GM23338 (cell line): ENCODE data around the gene OR8D4. TPM values are rescaled to one million over a fixed set of nuclear protein-coding genes. Genes with fewer than 3 reads are reported as not detected.

Experiments used
- ATAC-seq: fragments of 200-7000 bp; cut with Tn5 transposase; 3 replicates; pipeline ENCODE4 v1.9.1; 2020
- DNase-seq: peaks from one replicate; pipeline ENCODE4 v3.0.0-alpha.2; 2015; ENCODE audit warnings: low spot score
- H2AFZ ChIP-seq: fragments of 200-600 bp; sonication (generic); 2 replicates; pipeline ENCODE4 v1.8.0; 2016; ENCODE audit warnings: antibody characterized with exemption, mild to moderate bottlenecking, moderate library complexity
- H3F3A ChIP-seq: fragments of 200-600 bp; sonication (generic); replicated peaks from 2 replicates; pipeline ENCODE4 v1.8.0; 2017; ENCODE audit warnings: antibody characterized with exemption, mixed run types, low read depth
- H3K27ac ChIP-seq: fragments of 200-600 bp; sonication (generic); 2 replicates; pipeline ENCODE4 v1.6.1; 2016; ENCODE audit warnings: low read depth
- H3K27me3 ChIP-seq: fragments of 200-600 bp; sonication (generic); 2 replicates; pipeline ENCODE4 v1.8.0; 2016; ENCODE audit warnings: mild to moderate bottlenecking, mixed run types, moderate library complexity; ENCODE audit not compliant: insufficient read depth
- H3K36me3 ChIP-seq: fragments of 200-600 bp; sonication (generic); 2 replicates; pipeline ENCODE4 v1.8.0; 2016; ENCODE audit warnings: mild to moderate bottlenecking; ENCODE audit not compliant: insufficient read depth
- H3K4me1 ChIP-seq: fragments of 200-600 bp; sonication (generic); 2 replicates; pipeline ENCODE4 v1.8.0; 2016; ENCODE audit warnings: mild to moderate bottlenecking, moderate library complexity; ENCODE audit not compliant: insufficient read depth
- H3K4me2 ChIP-seq: fragments of 200-600 bp; sonication (generic); 2 replicates; pipeline ENCODE4 v1.7.1; 2017; ENCODE audit warnings: mixed run types
- H3K4me3 ChIP-seq: fragments of 200-600 bp; sonication (generic); 2 replicates; pipeline ENCODE4 v1.6.1; 2016; ENCODE audit warnings: mixed run types
- H3K79me2 ChIP-seq: fragments of 200-600 bp; sonication (generic); replicated peaks from 2 replicates; pipeline ENCODE4 v1.8.0; 2017; ENCODE audit warnings: mild to moderate bottlenecking; ENCODE audit not compliant: insufficient read depth
- H3K9me2 ChIP-seq: fragments of 200-600 bp; sonication (generic); 2 replicates; pipeline ENCODE4 v1.8.0; 2017; ENCODE audit not compliant: insufficient read depth
- H4K20me1 ChIP-seq: fragments of 200-600 bp; sonication (generic); replicated peaks from 2 replicates; pipeline ENCODE4 v1.8.0; 2017; ENCODE audit warnings: mild to moderate bottlenecking; ENCODE audit not compliant: insufficient read depth
- H3K27ac Mint-ChIP-seq: 2 replicates; pipeline ENCODE4 v1.8.0; 2020; ENCODE audit warnings: inconsistent platforms, mild to moderate bottlenecking, moderate library complexity, mixed read lengths
- H3K27me3 Mint-ChIP-seq: 3 replicates; pipeline ENCODE4 v1.8.0; 2022; ENCODE audit warnings: low read depth, mild to moderate bottlenecking, moderate library complexity, mixed read lengths, inconsistent platforms; ENCODE audit not compliant: insufficient read depth, poor library complexity
- H3K36me3 Mint-ChIP-seq: 3 replicates; pipeline ENCODE4 v1.8.0; 2021; ENCODE audit warnings: low read depth, mild to moderate bottlenecking, inconsistent platforms, moderate library complexity, mixed read lengths
- H3K4me1 Mint-ChIP-seq: 3 replicates; pipeline ENCODE4 v1.8.0; 2020; ENCODE audit warnings: mild to moderate bottlenecking, inconsistent platforms, mixed read lengths
- H3K4me3 Mint-ChIP-seq: 3 replicates; pipeline ENCODE4 v1.8.0; 2021; ENCODE audit warnings: moderate library complexity, mild to moderate bottlenecking, inconsistent platforms, mixed read lengths
- H3K9me3 Mint-ChIP-seq: 3 replicates; pipeline ENCODE4 v1.8.0; 2020; ENCODE audit warnings: moderate library complexity, mild to moderate bottlenecking, inconsistent platforms, mixed read lengths
- CREB1 ChIP-seq: fragments of 250-450 bp; sonication (Bioruptor Pico); IDR thresholded peaks from 2 replicates; pipeline ENCODE4 v1.5.0; 2020; ENCODE audit warnings: low read depth, mild to moderate bottlenecking, moderate library complexity
- EZH2 ChIP-seq: fragments of 200-600 bp; sonication (generic); IDR thresholded peaks from one replicate; pipeline ENCODE4 v1.8.0; 2017; ENCODE audit warnings: antibody characterized with exemption, mild to moderate bottlenecking, low read depth; ENCODE audit not compliant: unreplicated experiment
- EZH2phosphoT487 ChIP-seq: fragments of 200-600 bp; sonication (generic); IDR thresholded peaks from one replicate; pipeline ENCODE4 v1.8.1; 2018; ENCODE audit warnings: antibody characterized with exemption; ENCODE audit not compliant: unreplicated experiment
- JUNB ChIP-seq: IDR thresholded peaks from one replicate; pipeline ENCODE4 v1.6.1; 2016; ENCODE audit warnings: antibody characterized with exemption; ENCODE audit not compliant: unreplicated experiment
- NANOG ChIP-seq: IDR thresholded peaks from 2 replicates; pipeline ENCODE4 v1.6.1; 2016; ENCODE audit warnings: antibody characterized with exemption, borderline replicate concordance
- POLR2AphosphoS5 ChIP-seq: IDR thresholded peaks from 2 replicates; pipeline ENCODE4 v1.6.1; 2016; ENCODE audit warnings: antibody characterized with exemption, low read depth
- REST ChIP-seq: IDR thresholded peaks from one replicate; pipeline ENCODE4 v1.6.1; 2018; ENCODE audit warnings: antibody characterized with exemption; ENCODE audit not compliant: unreplicated experiment
- STAT1 ChIP-seq: IDR thresholded peaks from one replicate; pipeline ENCODE4 v1.6.1; 2016; ENCODE audit warnings: antibody characterized with exemption; ENCODE audit not compliant: unreplicated experiment
- ZNF114 ChIP-seq: fragments of 250-450 bp; sonication (Bioruptor Pico); IDR thresholded peaks from 2 replicates; pipeline ENCODE4 v1.5.0; 2020; ENCODE audit warnings: mild to moderate bottlenecking, moderate library complexity
- ZNF331 ChIP-seq: fragments of 250-450 bp; sonication (Bioruptor Pico); IDR thresholded peaks from 2 replicates; pipeline ENCODE4 v1.5.0; 2020; ENCODE audit warnings: low read depth, mild to moderate bottlenecking, moderate library complexity
- ZNF462 ChIP-seq: fragments of 250-450 bp; sonication (Bioruptor Pico); IDR thresholded peaks from 2 replicates; pipeline ENCODE4 v1.5.0; 2020; ENCODE audit warnings: mild to moderate bottlenecking, moderate library complexity
- polyA plus RNA-seq: library from polyadenylated mRNA; unstranded; fragments of >200 nt; fragmentation: Nextera tagmentation; extraction: Ambion mirVana; gene quantifications from 2 replicates; pipeline ENCODE4 v1.2.1, GENCODE V29; 2016
- total RNA-seq: library from RNA; depleted of rRNA; stranded (reverse); fragments of >200 nt; shearing (Covaris generic); gene quantifications from 2 replicates; pipeline ENCODE4 v1.2.3, GENCODE V29; 2014
- TF ChIP-seq, protein P1 (sequence below): IDR thresholded peaks from 2 replicates; pipeline ENCODE4 v1.6.1; 2016; ENCODE audit warnings: antibody characterized with exemption
- TF ChIP-seq, protein P2 (sequence below), 2 experiments: fragments of 200-600 bp in 1 of 2; sonication (generic) in 1 of 2; conservative IDR thresholded peaks; 2 replicates each; pipeline versions ENCODE4 v1.5.1 to v1.6.1; 2016 to 2017; ENCODE audit warnings: antibody characterized with exemption in 2 of 2, low read depth in 2 of 2, mild to moderate bottlenecking in 2 of 2, moderate library complexity in 1 of 2

The OR8D4 gene
- total and polyA plus RNA-seq, 2 experiments from 2014 or later, result 0.14 TPM; not detected in 1

DNA sequence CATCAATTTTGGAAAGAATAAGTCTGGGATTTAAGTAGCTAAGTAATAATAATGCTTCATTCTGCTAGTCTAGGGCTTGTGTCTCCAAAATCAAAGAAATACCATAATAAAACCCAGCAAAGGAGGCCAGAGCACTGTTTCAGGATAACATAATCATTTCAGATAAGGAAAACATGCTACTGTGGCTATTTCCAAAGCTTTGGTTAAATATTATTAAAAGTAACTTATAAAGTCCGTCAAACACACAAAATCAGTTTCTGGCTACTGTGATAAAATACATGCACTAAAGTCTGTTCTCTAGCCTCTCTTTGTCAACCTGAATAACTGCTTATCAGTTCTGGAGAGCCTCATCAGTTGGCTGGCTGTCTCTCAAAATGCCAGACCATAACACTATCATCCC is 43.2 kb downstream of the OR8D4 start:
- Histone ChIP-seq H3K4me2 (no peak overlapping the region), H3K79me2 (no peaks in the 10 kb centered on the region), H3K9me2 (no peaks in the 10 kb centered on the region), H4K20me1 (no peaks in the 10 kb centered on the region), H3K36me3 (no peaks in the 10 kb centered on the region), H3K4me1 (no peaks in the 10 kb centered on the region), H3K27me3 (no peaks in the 10 kb centered on the region), H3K4me3 (no peak overlapping the region), H3K27ac (no peak overlapping the region), H2AFZ (no peak overlapping the region), H3F3A (no peaks in the 10 kb centered on the region)
- H3K27me3 Mint-ChIP-seq, result peaks cover 2% of the 10 kb centered on the region
- H3K4me3 Mint-ChIP-seq, result no peak overlapping the region
- H3K36me3 Mint-ChIP-seq, result no peaks in the 10 kb centered on the region
- TF ChIP-seq JUNB (no peak), EZH2phosphoT487 (no peak), EZH2 (no peak), POLR2AphosphoS5 (no peak), CREB1 (CRISPR knock-in tag) (no peak), STAT1 (no peak), ZNF331 (CRISPR knock-in tag) (no peak), NANOG (no peak), REST (no peak), ZNF462 (CRISPR knock-in tag) (no peak), ZNF114 (CRISPR knock-in tag) (no peak)
- TF ChIP-seq, protein P1, sequence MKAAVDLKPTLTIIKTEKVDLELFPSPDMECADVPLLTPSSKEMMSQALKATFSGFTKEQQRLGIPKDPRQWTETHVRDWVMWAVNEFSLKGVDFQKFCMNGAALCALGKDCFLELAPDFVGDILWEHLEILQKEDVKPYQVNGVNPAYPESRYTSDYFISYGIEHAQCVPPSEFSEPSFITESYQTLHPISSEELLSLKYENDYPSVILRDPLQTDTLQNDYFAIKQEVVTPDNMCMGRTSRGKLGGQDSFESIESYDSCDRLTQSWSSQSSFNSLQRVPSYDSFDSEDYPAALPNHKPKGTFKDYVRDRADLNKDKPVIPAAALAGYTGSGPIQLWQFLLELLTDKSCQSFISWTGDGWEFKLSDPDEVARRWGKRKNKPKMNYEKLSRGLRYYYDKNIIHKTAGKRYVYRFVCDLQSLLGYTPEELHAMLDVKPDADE, result no peak
- TF ChIP-seq, protein P2, sequence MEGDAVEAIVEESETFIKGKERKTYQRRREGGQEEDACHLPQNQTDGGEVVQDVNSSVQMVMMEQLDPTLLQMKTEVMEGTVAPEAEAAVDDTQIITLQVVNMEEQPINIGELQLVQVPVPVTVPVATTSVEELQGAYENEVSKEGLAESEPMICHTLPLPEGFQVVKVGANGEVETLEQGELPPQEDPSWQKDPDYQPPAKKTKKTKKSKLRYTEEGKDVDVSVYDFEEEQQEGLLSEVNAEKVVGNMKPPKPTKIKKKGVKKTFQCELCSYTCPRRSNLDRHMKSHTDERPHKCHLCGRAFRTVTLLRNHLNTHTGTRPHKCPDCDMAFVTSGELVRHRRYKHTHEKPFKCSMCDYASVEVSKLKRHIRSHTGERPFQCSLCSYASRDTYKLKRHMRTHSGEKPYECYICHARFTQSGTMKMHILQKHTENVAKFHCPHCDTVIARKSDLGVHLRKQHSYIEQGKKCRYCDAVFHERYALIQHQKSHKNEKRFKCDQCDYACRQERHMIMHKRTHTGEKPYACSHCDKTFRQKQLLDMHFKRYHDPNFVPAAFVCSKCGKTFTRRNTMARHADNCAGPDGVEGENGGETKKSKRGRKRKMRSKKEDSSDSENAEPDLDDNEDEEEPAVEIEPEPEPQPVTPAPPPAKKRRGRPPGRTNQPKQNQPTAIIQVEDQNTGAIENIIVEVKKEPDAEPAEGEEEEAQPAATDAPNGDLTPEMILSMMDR (conservative IDR thresholded peaks at IDR 0.05; ENCODE audit: low read depth in 2 of 2), result no peak
- H3K27ac Mint-ChIP-seq, result no peak overlapping the region
- H3K9me3 Mint-ChIP-seq, result no peaks in the 10 kb centered on the region
- H3K4me1 Mint-ChIP-seq, result no peaks in the 10 kb centered on the region
- ATAC-seq (no peak), DNase-seq (no peak)
